Activated CD4-positive, alpha-beta memory T cell treated with anti-CD3 and anti-CD28 coated beads for 36 hours (primary cell): ENCODE results near the gene ENOX2. TPM values are rescaled to one million over a fixed set of nuclear protein-coding genes. Genes with fewer than 3 reads are reported as not detected.
"Not testable (repeated sequence)": the region's sequence is repeated elsewhere in the genome, so short reads cannot be mapped to it uniquely, and the experiment has no call there.

Experiments used
- CTCF ChIA-PET: fragments of 350-600 bp; sonication (Branson Sonifier 250); formaldehyde crosslinking; loops from one replicate; lab custom pipeline; 2021; ENCODE audit warnings: antibody characterized with exemption, inconsistent platforms; lab: Charles Lee
- POLR2A ChIA-PET: fragments of 350-600 bp; sonication (Branson Sonifier 250); formaldehyde crosslinking; loops from one replicate; lab custom pipeline; 2021; ENCODE audit warnings: antibody characterized with exemption; lab: Charles Lee
- DNase-seq: peaks from one replicate; pipeline ENCODE4 v3.0.0-alpha.2; 2020
- H3K27ac Mint-ChIP-seq: one replicate; pipeline ENCODE4 v1.8.0; 2021; ENCODE audit warnings: mixed read lengths
- H3K27me3 Mint-ChIP-seq: one replicate; pipeline ENCODE4 v1.8.0; 2021; ENCODE audit warnings: mixed read lengths
- H3K36me3 Mint-ChIP-seq: one replicate; pipeline ENCODE4 v1.8.0; 2021; ENCODE audit warnings: mixed read lengths
- H3K4me1 Mint-ChIP-seq: one replicate; pipeline ENCODE4 v1.8.0; 2021; ENCODE audit warnings: low read depth, mixed read lengths
- H3K4me3 Mint-ChIP-seq: one replicate; pipeline ENCODE4 v1.8.0; 2021; ENCODE audit warnings: mild to moderate bottlenecking, mixed read lengths
- H3K9me3 Mint-ChIP-seq: one replicate; pipeline ENCODE4 v1.8.0; 2021; ENCODE audit warnings: mixed read lengths
- intact Hi-C: fragments of 100-400 bp; cut with micrococcal nuclease; formaldehyde crosslinking; loops from one replicate; pipeline ENCODE4 v1.15.1; 2023
- total RNA-seq, 2 experiments: library from RNA; stranded (reverse); gene quantifications; one replicate each; pipeline ENCODE4 v1.2.3, GENCODE V29; 2021

ENOX2 gene
- 10 to 100 TPM; 12.3 to 13.3 TPM for total RNA-seq

- Mint-ChIP-seq H3K9me3 (no peaks in the 10 kb centered on the region), H3K4me1 (peaks cover 6% of the 10 kb centered on the region), H3K27ac (no peak within 1 kb of the TSS), H3K4me3 (no peak within 1 kb of the TSS), H3K36me3 (peaks cover 2% of the 10 kb centered on the region), H3K27me3 (no peaks in the 10 kb centered on the region)
- ChIA-PET CTCF (interaction anchor here (1.5 kb wide), 1 partner anchor 14 kb away, joined by 4 read pairs; no protein-coding TSS in a partner anchor), POLR2A (no interaction called here)
- intact Hi-C loops, result loop anchor here (1.0 to 5.0 kb wide), 4 partner anchors 46 to 635 kb away; partner anchors contain the start of genes RBMX2, SLC25A14 and ZNF280C
- peak; percentile 87 for DNase-seq
These were observed at the start of gene ENOX2 for GRCh38 chrX:130902783-130903613. TSS of gene ENOX2 (minus strand) at chrX:130903209. CDS start at chrX:130703216, 199,993 bp downstream.

- H3K4me3 Mint-ChIP-seq, result no peak overlapping the region
- H3K27ac Mint-ChIP-seq, result no peak overlapping the region
- H3K27me3 Mint-ChIP-seq, result peaks cover 8% of the 10 kb centered on the region
- no peak for DNase-seq
- H3K4me1 Mint-ChIP-seq, result no peaks in the 10 kb centered on the region
- CTCF ChIA-PET, result no interaction called here
- H3K36me3 Mint-ChIP-seq, result no peaks in the 10 kb centered on the region
- intact Hi-C loops, result no loop called here
- POLR2A ChIA-PET, result no interaction called here
- H3K9me3 Mint-ChIP-seq, result peaks cover 3% of the 10 kb centered on the region
These were observed 49.4 kb upstream of the ENOX2 start for GRCh38 chrX:130952266-130953043.

DNA sequence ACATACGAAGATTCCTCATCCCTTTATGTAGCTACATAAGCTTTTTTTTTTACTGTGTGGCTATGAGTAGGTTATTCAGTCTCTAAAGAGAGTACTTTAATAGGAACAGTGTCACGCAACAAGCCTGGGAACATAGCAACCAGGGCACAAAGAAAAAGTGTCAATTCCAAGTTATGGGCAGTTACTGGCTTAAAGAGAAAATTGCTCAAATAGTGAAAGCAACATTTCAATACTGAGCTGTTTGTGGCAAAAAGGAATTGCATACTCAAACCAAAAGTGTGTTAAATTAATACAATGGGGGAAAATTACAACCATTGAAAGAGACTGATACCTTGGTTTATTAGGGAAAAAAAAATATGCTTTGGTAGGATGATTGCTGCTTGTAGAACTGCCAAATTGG, 41.2 kb upstream of the ENOX2 start:
- intact Hi-C loops, result no loop called here
- POLR2A ChIA-PET, result no interaction called here

DNA sequence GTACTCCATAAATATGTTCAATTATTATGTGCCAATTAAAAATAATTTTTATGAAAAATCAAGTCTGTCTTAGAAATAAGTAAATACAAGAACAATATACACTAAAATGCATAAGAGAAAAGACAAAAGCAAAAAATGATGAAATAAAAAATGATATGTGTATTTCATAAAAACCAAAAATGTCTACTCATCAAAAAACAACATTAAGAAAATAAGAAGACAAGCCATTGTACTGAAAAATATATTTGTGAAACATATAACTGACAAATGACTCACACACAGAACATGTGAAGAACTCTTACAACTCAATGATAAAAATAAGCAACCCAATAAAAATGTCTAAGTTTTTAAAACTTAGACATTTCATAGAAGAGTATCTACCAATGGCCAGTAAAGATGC, 34.1 kb upstream of the ENOX2 start:
- ChIA-PET CTCF (no interaction called here), POLR2A (no interaction called here)
- Mint-ChIP-seq H3K9me3 (no peaks in the 10 kb centered on the region), H3K27me3 (no peaks in the 10 kb centered on the region), H3K4me1 (no peaks in the 10 kb centered on the region), H3K27ac (no peak overlapping the region), H3K36me3 (no peaks in the 10 kb centered on the region), H3K4me3 (no peak overlapping the region)
- intact Hi-C loops, result no loop called here
- no peak for DNase-seq

More for the DNA sequence above, 41.2 kb upstream of the ENOX2 start:
- H3K36me3 Mint-ChIP-seq, result no peaks in the 10 kb centered on the region
- DNase-seq, result no peak
- H3K27ac Mint-ChIP-seq, result no peak overlapping the region
- peaks cover 3% of the 10 kb centered on the region for H3K27me3 Mint-ChIP-seq
- H3K4me3 Mint-ChIP-seq, result no peak overlapping the region
- peaks cover 7% of the 10 kb centered on the region for H3K9me3 Mint-ChIP-seq
- CTCF ChIA-PET, result no interaction called here
- H3K4me1 Mint-ChIP-seq, result no peaks in the 10 kb centered on the region

- Mint-ChIP-seq H3K9me3 (no peaks in the 10 kb centered on the region), H3K36me3 (no peaks in the 10 kb centered on the region), H3K27me3 (peaks cover under 1% of the 10 kb centered on the region), H3K27ac (no peak overlapping the region), H3K4me3 (no peak overlapping the region), H3K4me1 (no peaks in the 10 kb centered on the region)
- ChIA-PET CTCF (no interaction called here), POLR2A (no interaction called here)
- intact Hi-C loops, result no loop called here
- DNase-seq, result no peak
These were observed 30.3 kb upstream of the ENOX2 start for GRCh38 chrX:130933358-130933757.

- CTCF ChIA-PET, H3K27me3 Mint-ChIP-seq, H3K9me3 Mint-ChIP-seq, intact Hi-C loops, H3K4me1 Mint-ChIP-seq, H3K27ac Mint-ChIP-seq, H3K4me3 Mint-ChIP-seq, DNase-seq, POLR2A ChIA-PET, H3K36me3 Mint-ChIP-seq: not testable (repeated sequence)
These were observed 17.4 kb upstream of the ENOX2 start for GRCh38 chrX:130920405-130920804.

GRCh38 chrX:130919676-130920075, 16.7 kb upstream of the ENOX2 start:
- POLR2A ChIA-PET, CTCF ChIA-PET, DNase-seq, H3K36me3 Mint-ChIP-seq, H3K4me3 Mint-ChIP-seq, H3K27me3 Mint-ChIP-seq, H3K4me1 Mint-ChIP-seq, H3K9me3 Mint-ChIP-seq, H3K27ac Mint-ChIP-seq: not testable (repeated sequence)
- intact Hi-C loops, result loop anchor here (5.0 kb wide), 1 partner anchor 342 kb away; no protein-coding TSS in a partner anchor

DNA sequence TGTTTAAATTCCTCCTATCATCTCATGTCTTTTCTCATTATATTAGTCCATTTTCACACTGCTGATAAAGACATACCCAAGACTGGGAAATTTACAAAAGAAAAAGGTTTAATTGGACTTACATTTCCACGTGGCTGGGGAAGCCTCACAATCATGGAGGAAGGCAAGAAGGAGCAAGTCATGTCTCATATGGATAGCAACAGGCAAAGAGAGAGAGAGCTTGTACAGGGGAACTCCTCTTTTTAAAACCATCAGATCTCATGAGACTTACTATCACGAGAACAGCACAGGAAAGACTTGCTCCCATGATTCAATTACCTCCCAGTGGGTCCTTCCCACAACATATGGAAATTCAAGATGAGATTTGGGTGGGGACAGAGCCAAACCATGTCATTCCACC, 15.5 kb upstream of the ENOX2 start:
- CTCF ChIA-PET, result interaction anchor here (1.0 kb wide), 1 partner anchor 379 kb away, joined by 4 read pairs; no protein-coding TSS in a partner anchor
- intact Hi-C loops, result loop anchor here (5.0 kb wide), 1 partner anchor 341 kb away; no protein-coding TSS in a partner anchor
- DNase-seq, H3K4me3 Mint-ChIP-seq, POLR2A ChIA-PET, H3K27me3 Mint-ChIP-seq, H3K36me3 Mint-ChIP-seq, H3K4me1 Mint-ChIP-seq, H3K9me3 Mint-ChIP-seq, H3K27ac Mint-ChIP-seq: not testable (repeated sequence)

- intact Hi-C loops, result loop anchor here (1.0 to 5.0 kb wide), 2 partner anchors 340 to 378 kb away; no protein-coding TSS in a partner anchor
- H3K4me1 Mint-ChIP-seq, result no peaks in the 10 kb centered on the region
- H3K4me3 Mint-ChIP-seq, result no peak overlapping the region
- H3K36me3 Mint-ChIP-seq, result no peaks in the 10 kb centered on the region
- H3K27ac Mint-ChIP-seq, result no peak overlapping the region
- peak; percentile 31 for DNase-seq
- ChIA-PET POLR2A (no interaction called here), CTCF (interaction anchor here (0.6 to 2.6 kb wide), 19 partner anchors 10 to 1313 kb away, joined by 3 to 16 read pairs (median 3); partner anchors contain the start of gene ENOX2)
- peaks cover 1% of the 10 kb centered on the region for H3K27me3 Mint-ChIP-seq
- no peaks in the 10 kb centered on the region for H3K9me3 Mint-ChIP-seq
These were observed 13.8 kb upstream of the ENOX2 start for GRCh38 chrX:130916636-130917422.

GRCh38 chrX:130915302-130915701, 12.3 kb upstream of the ENOX2 start:
- no peaks in the 10 kb centered on the region for H3K36me3 Mint-ChIP-seq
- no peaks in the 10 kb centered on the region for H3K4me1 Mint-ChIP-seq
- H3K9me3 Mint-ChIP-seq, result no peaks in the 10 kb centered on the region
- intact Hi-C loops, result loop anchor here (2.0 to 5.0 kb wide), 2 partner anchors 338 to 585 kb away; no protein-coding TSS in a partner anchor
- no peak overlapping the region for H3K27ac Mint-ChIP-seq
- POLR2A ChIA-PET, result no interaction called here
- no peak overlapping the region for H3K4me3 Mint-ChIP-seq
- DNase-seq, result no peak
- H3K27me3 Mint-ChIP-seq, result no peaks in the 10 kb centered on the region
- CTCF ChIA-PET, result interaction anchor here (1.0 to 2.6 kb wide), 6 partner anchors 11 to 585 kb away, joined by 3 to 16 read pairs (median 6); no protein-coding TSS in a partner anchor

GRCh38 chrX:130909469-130910136, 6.6 kb upstream of the ENOX2 start:
- no peaks in the 10 kb centered on the region for H3K27me3 Mint-ChIP-seq
- DNase-seq, result no peak
- H3K27ac Mint-ChIP-seq, result no peak overlapping the region
- no peaks in the 10 kb centered on the region for H3K9me3 Mint-ChIP-seq
- no peaks in the 10 kb centered on the region for H3K36me3 Mint-ChIP-seq
- H3K4me3 Mint-ChIP-seq, result no peak overlapping the region
- no peaks in the 10 kb centered on the region for H3K4me1 Mint-ChIP-seq
- ChIA-PET CTCF (interaction anchor here (1.0 kb wide), 1 partner anchor 372 kb away, joined by 3 read pairs; no protein-coding TSS in a partner anchor), POLR2A (no interaction called here)
- intact Hi-C loops, result no loop called here
